NCI-H446 (cell line): ENCODE results near the gene DEFB115.
A peak's percentile ranks its signal among the peaks of the same experiment; 100 is the strongest.
"Not testable (repeated sequence)": the region's sequence is repeated elsewhere in the genome, so short reads cannot be mapped to it uniquely, and the experiment has no call there.

Source experiments
- DNase-seq, 2 experiments: peaks; one replicate each; lab custom pipeline; 2025; lab: John Stamatoyannopoulos, UW

Gene DEFB115

GRCh38 chr20:31257364-31257763, at the start of gene DEFB115:
Gene DEFB115 (plus strand): TSS chr20:31257664. CDS start chr20:31257664, 0 bp downstream.
- DNase-seq: no peak

- DNase-seq: no peak
These were observed 20.5 kb upstream of the DEFB115 start for GRCh38 chr20:31236953-31237352.

- no peak for DNase-seq
These were observed 19.7 kb upstream of the DEFB115 start for GRCh38 chr20:31237763-31238162.

- no peak for DNase-seq
These were observed 18.3 kb upstream of the DEFB115 start for GRCh38 chr20:31239139-31239538.

- DNase-seq: no peak
These were observed 505 bp upstream of the DEFB115 start for GRCh38 chr20:31256959-31257358.

GRCh38 chr20:31260326-31260932, 3.0 kb downstream of the DEFB115 start:
- peak; percentile 30 to 39 for DNase-seq

GRCh38 chr20:31274441-31274840, 17.0 kb downstream of the DEFB115 start:
- no peak for DNase-seq

- DNase-seq: no peak
These were observed 20.7 kb downstream of the DEFB115 start for GRCh38 chr20:31278178-31278577.

GRCh38 chr20:31284964-31285363, 27.5 kb downstream of the DEFB115 start:
- not testable (repeated sequence) for DNase-seq

GRCh38 chr20:31308535-31309162, 51.2 kb downstream of the DEFB115 start, which contains the start of gene DEFB116:
Gene DEFB116 (minus strand): TSS chr20:31308585. CDS start chr20:31308585, 0 bp downstream.
- no peak for DNase-seq
